OCI-LY1 (cell line): ENCODE measurements around the gene EVL.

Experiments used
- CTCF ChIP-seq: fragments of 200-600 bp; sonication (generic), shearing (Covaris generic); IDR thresholded peaks from 2 replicates; pipeline ENCODE4 v1.5.1; 2017; ENCODE audit warnings: mild to moderate bottlenecking, antibody characterized with exemption, low read length, moderate library complexity, mixed read lengths
- EZH2 ChIP-seq: fragments of 200-600 bp; sonication (generic), shearing (Covaris generic); IDR thresholded peaks from 2 replicates; pipeline ENCODE4 v1.8.0; 2017; ENCODE audit warnings: borderline replicate concordance, mixed run types, mild to moderate bottlenecking, antibody characterized with exemption, low read length, moderate library complexity, mixed read lengths

GRCh38 chr14:100092832-100093231 lies 27.6 kb downstream of the EVL start:
- no peak for TF ChIP-seq CTCF
- no peak for TF ChIP-seq EZH2
